Thyroid gland (tissue), 4 donors: ENCODE results near the gene RAE1. TPM values are rescaled to one million over a fixed set of nuclear protein-coding genes. Genes with fewer than 3 reads are reported as not detected.

Experiments
- DNase-seq, 2 donors: peaks; one replicate each; pipeline ENCODE4 v3.0.0-alpha.2; 2019
- H3K27ac ChIP-seq, 3 donors: fragments of 200-600 bp; sonication (generic); 1 replicate in 2 of 3; 2 replicates in 1 of 3; pipeline ENCODE4 v1.5.1; 2016 to 2019; ENCODE audit warnings: mild to moderate bottlenecking in 1 of 3, moderate library complexity in 1 of 3
- H3K27me3 ChIP-seq: fragments of 200-600 bp; sonication (generic); one replicate; pipeline ENCODE4 v1.5.1; 2019
- H3K36me3 ChIP-seq, 2 donors: fragments of 200-600 bp; sonication (generic); one replicate each; pipeline ENCODE4 v1.5.1; 2016 to 2019
- H3K4me1 ChIP-seq, 2 donors: fragments of 200-600 bp; sonication (generic); one replicate each; pipeline ENCODE4 v1.5.1; 2017 to 2019
- H3K4me3 ChIP-seq, 3 donors: fragments of 200-600 bp; sonication (generic); replicated peaks in 1 of 3; 1 replicate in 2 of 3; 2 replicates in 1 of 3; pipeline ENCODE4 v1.5.1; 2016; ENCODE audit warnings: mild to moderate bottlenecking in 1 of 3
- H3K9me3 ChIP-seq: fragments of 200-600 bp; sonication (generic); one replicate; pipeline ENCODE4 v1.5.1; 2017
- CTCF ChIP-seq, 6 experiments: fragments of 200-600 bp in 3 of 6; fragments of 450-650 bp in 3 of 6; sonication (generic) in 3 of 6; IDR thresholded peaks; one replicate each; pipeline ENCODE4 v1.5.1; 2016 to 2019; ENCODE audit warnings: antibody characterized with exemption in 6 of 6, mild to moderate bottlenecking in 2 of 6, inconsistent platforms in 1 of 6, moderate library complexity in 1 of 6
- POLR2A ChIP-seq, 2 donors: fragments of 450-650 bp; IDR thresholded peaks; one replicate each; pipeline ENCODE4 v1.6.1; 2017; ENCODE audit warnings: antibody characterized with exemption in 2 of 2, mild to moderate bottlenecking in 2 of 2, moderate library complexity in 1 of 2
- WGBS, 2 donors: methylation state at CpG; one replicate each; pipeline ENCODE4 v1.1.5; 2017; 5-methylcytosine and 5-hydroxymethylcytosine counted together
- intact Hi-C: fragments of 100-400 bp; cut with DNase I; formaldehyde crosslinking; loops from one replicate; pipeline ENCODE4 v1.15.1; 2023
- total RNA-seq, 4 donors: library from RNA; depleted of rRNA; stranded (reverse); fragments of >200 nt; gene quantifications; one replicate each; pipeline ENCODE4 v1.2.3, GENCODE V29; 2016

The RAE1 gene
- total RNA-seq, 4 donors from 2014 or later, result 17.5 to 26.4 (median 22.3) TPM

GRCh38 chr20:57332105-57333089 is 18.7 kb upstream of the RAE1 start:
- intact Hi-C loops, result no loop called here
- peak in 5 of 6 experiments; percentile 10 to 85 (median 73) for TF ChIP-seq CTCF (IDR thresholded peaks at IDR 0.05)
- TF ChIP-seq POLR2A (IDR thresholded peaks at IDR 0.05), result no peak
- no peaks in the 10 kb centered on the region for H3K27me3 ChIP-seq
- peaks cover 24 to 39% of the 10 kb centered on the region in 2 donors for H3K4me1 ChIP-seq
- H3K4me3 ChIP-seq, result no peak overlapping the region
- no peaks in the 10 kb centered on the region for H3K9me3 ChIP-seq
- no peaks in the 10 kb centered on the region for H3K36me3 ChIP-seq
- WGBS, 2 donors, result 34 to 39% methylated on average over 1 of the region's 1 CpG
- H3K27ac ChIP-seq, result peak overlapping the region; percentile 76 to 97 (median 83)
- DNase-seq, result peak; percentile 36

- Histone ChIP-seq H3K27ac (no peak overlapping the region), H3K36me3 (no peaks in the 10 kb centered on the region), H3K27me3 (no peaks in the 10 kb centered on the region), H3K9me3 (no peaks in the 10 kb centered on the region), H3K4me1 (peaks cover 12 to 19% of the 10 kb centered on the region in 2 donors), H3K4me3 (no peak overlapping the region)
- no peak for DNase-seq
- peak in 3 of 6 experiments; percentile 26 to 53 (median 53) for TF ChIP-seq CTCF (IDR thresholded peaks at IDR 0.05)
- no peak for TF ChIP-seq POLR2A (IDR thresholded peaks at IDR 0.05)
- intact Hi-C loops, result no loop called here
- WGBS, 2 donors, result 79 to 81% methylated on average over 2 of the region's 2 CpGs
Measured at GRCh38 chr20:57335392-57335791, 15.7 kb upstream of the RAE1 start.

GRCh38 chr20:57341663-57342062 is 9.4 kb upstream of the RAE1 start:
- 76 to 82% methylated on average over 2 of the region's 2 CpGs for WGBS, 2 donors
- Histone ChIP-seq H3K36me3 (no peaks in the 10 kb centered on the region), H3K4me1 (no peaks in the 10 kb centered on the region), H3K4me3 (no peak overlapping the region), H3K27me3 (no peaks in the 10 kb centered on the region), H3K9me3 (no peaks in the 10 kb centered on the region), H3K27ac (no peak overlapping the region)
- DNase-seq, result no peak
- TF ChIP-seq POLR2A (IDR thresholded peaks at IDR 0.05) (no peak), CTCF (IDR thresholded peaks at IDR 0.05) (no peak)
- intact Hi-C loops, result no loop called here

- Histone ChIP-seq H3K4me3 (no peak overlapping the region), H3K27ac (no peak overlapping the region), H3K36me3 (no peaks in the 10 kb centered on the region), H3K27me3 (no peaks in the 10 kb centered on the region), H3K4me1 (no peaks in the 10 kb centered on the region), H3K9me3 (no peaks in the 10 kb centered on the region)
- TF ChIP-seq POLR2A (IDR thresholded peaks at IDR 0.05), result no peak
- no peak for DNase-seq
- intact Hi-C loops, result no loop called here
- WGBS, 2 donors, result 58 to 61% methylated on average over 2 of the region's 2 CpGs
Measured at GRCh38 chr20:57342829-57343228, 8.2 kb upstream of the RAE1 start.

- H3K27ac ChIP-seq, result no peak overlapping the region
- no peaks in the 10 kb centered on the region for H3K36me3 ChIP-seq
- H3K4me3 ChIP-seq, result no peak overlapping the region
- WGBS, 2 donors, result 1% methylated on average over 4 of the region's 4 CpGs
- DNase-seq, result peak; percentile 87 to 90
- no peaks in the 10 kb centered on the region for H3K9me3 ChIP-seq
- intact Hi-C loops, result loop anchor here (2.0 kb wide), 1 partner anchor 258 kb away; no protein-coding TSS in a partner anchor
- no peaks in the 10 kb centered on the region for H3K4me1 ChIP-seq
- TF ChIP-seq CTCF (IDR thresholded peaks at IDR 0.05) (peak; percentile 53 to 87 (median 81)), POLR2A (IDR thresholded peaks at IDR 0.05) (no peak)
- H3K27me3 ChIP-seq, result no peaks in the 10 kb centered on the region
Measured at GRCh38 chr20:57346477-57346876, 4.6 kb upstream of the RAE1 start.
